ENCODE measurements around the gene USP43.

DNA sequence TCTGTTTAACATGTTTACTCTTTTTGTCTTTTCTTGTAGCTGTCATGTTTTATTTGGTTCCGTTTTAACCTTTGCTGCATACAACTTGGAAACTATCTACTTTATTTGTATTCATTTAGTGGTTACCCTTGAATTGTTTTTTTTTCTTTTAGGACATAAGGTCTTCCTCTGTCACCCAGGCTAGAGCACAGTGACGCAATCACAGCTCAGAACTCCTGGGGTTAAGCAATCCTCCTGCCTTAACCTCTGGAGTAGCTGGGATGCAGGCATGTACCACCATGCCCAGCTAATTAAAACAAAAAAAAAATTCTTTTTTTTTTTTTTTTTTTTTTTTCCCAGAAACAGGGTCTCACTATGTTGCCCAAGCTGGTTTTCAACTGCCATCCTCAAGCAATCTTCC, 29.8 kb upstream of the USP43 start:
- TF ChIP-seq, protein P1, sequence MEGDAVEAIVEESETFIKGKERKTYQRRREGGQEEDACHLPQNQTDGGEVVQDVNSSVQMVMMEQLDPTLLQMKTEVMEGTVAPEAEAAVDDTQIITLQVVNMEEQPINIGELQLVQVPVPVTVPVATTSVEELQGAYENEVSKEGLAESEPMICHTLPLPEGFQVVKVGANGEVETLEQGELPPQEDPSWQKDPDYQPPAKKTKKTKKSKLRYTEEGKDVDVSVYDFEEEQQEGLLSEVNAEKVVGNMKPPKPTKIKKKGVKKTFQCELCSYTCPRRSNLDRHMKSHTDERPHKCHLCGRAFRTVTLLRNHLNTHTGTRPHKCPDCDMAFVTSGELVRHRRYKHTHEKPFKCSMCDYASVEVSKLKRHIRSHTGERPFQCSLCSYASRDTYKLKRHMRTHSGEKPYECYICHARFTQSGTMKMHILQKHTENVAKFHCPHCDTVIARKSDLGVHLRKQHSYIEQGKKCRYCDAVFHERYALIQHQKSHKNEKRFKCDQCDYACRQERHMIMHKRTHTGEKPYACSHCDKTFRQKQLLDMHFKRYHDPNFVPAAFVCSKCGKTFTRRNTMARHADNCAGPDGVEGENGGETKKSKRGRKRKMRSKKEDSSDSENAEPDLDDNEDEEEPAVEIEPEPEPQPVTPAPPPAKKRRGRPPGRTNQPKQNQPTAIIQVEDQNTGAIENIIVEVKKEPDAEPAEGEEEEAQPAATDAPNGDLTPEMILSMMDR (conservative IDR thresholded peaks at IDR 0.05 in 1 of 2, IDR thresholded peaks at IDR 0.05 in 1 of 2; ENCODE audit: low read depth in 1 of 2, low read length in 2 of 2) = no peak
- TF ChIP-seq EZH2 (IDR thresholded peaks at IDR 0.05; ENCODE audit: low read length, missing control alignments) = no peak

All from fibroblast of lung (primary cell).